HG02642 (cell line): ENCODE results near the gene ODC1.
"Not testable (repeated sequence)": the region's sequence is repeated elsewhere in the genome, so short reads cannot be mapped to it uniquely, and the experiment has no call there.

Source experiments
- ATAC-seq: cut with Tn5 transposase; IDR thresholded peaks from one replicate; pipeline ENCODE4 v1.9.1; 2021; ENCODE audit warnings: mild to moderate bottlenecking; ENCODE audit not compliant: unreplicated experiment, poor library complexity

Gene ODC1

GRCh38 chr2:10457846-10458598 is 9.9 kb upstream of the ODC1 start:
- ATAC-seq: no peak

DNA sequence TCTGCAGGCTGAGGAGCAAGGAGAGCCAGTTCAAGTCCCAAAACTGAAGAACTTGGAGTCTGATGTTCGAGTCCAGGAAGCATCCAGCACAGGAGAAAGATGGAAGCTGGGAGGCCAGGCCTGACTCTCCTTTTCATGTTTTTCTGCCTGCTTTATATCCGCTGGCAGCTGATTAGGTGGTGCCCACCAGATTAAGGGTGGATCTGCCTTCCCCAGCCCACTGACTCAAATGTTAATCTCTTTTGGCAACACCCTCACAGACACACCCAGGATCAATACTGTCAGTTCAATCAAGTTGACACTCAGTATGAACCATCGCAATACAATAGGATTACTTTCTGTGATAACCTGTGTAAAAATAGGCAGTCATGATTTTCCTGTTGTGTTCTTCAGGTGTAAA is 9.1 kb upstream of the ODC1 start:
- ATAC-seq: not testable (repeated sequence)

DNA sequence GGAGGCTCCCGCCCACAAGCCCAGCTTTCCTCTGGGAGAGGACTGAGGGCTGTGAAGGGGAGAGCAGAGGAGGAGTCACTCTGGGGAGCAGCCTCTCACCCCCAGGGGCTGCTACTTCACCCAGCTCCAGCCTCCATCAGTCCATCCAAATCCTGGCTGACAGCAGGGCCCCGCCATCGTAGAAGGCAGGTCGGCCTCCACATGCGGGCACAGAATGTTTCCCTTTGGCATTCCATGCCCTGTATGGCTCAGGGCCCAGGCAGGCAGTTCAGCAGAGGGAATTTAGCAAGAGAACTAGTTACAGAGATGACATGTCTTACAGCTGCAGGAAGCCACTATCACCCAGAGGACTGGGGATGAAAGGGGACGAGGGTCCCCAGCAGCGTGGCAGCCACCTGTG is 6.4 kb upstream of the ODC1 start:
- ATAC-seq: no peak

- ATAC-seq: no peak
Observed at GRCh38 chr2:10453905-10454298, 5.8 kb upstream of the ODC1 start.

DNA sequence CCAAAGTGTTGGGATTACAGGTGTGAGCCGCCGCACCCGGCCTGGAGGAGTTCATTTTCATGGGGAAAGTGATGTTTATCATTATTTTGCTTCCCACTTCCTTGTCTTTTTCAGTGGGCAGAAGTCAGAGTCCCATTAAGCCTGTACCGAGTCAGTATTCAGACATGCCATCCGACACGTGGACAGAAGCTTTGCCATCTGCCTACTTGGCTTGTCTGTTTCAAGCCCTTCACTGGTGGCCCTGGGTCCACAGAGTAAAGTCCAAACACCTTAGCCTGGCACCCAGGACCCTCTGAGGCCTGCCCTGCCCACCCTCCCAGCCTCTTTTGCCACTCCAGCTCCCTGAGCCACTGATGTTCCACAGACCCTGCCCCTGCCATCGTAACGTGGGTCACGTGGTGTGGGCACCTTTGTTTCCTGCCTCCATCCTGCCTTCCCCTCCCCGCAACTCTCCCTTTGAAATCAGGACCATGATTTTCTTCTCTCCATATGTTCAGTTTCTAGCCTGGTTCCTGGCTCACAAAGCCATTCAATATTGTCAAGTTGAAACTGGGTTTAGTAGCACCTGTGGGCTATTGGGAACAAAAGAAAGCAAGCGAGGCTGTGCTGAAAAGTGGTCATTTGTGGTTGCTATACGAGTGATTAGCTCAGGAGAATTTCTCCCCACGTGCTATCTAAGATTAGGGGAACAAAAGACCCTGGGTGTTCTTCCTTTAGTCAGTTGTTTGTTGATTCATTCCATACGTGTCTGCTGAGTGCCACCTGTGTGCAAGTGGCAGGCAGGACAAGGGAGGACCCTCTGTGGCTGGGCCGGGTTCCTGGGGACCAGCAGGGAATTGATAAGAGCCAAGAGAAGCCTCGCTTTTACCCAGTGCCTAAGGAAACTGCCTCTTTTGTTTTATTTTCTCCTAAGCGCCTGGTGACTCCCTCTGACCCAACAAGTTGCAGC is 5.1 kb upstream of the ODC1 start:
- no peak for ATAC-seq

- no peak for ATAC-seq
Observed at GRCh38 chr2:10452312-10452711, 4.2 kb upstream of the ODC1 start.

DNA sequence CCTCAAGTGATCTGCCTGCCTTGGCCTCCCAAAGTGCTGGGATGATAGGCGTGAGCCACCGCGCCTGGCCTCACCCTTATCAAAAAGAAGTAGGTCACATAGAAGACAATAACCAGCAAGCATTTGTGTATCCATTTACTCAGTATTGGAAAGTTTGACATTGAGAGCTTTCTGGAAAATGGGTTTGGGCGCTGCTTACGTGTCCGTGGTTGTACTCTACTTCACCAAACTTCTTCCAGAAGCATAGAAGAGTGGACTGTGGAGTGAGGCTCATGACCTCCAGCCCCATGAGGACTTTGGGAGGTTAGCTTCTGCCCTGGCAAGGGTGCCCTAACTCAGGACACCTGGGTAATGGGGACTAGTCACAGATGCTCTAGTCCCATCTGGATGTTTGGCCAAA is 3.7 kb upstream of the ODC1 start:
- ATAC-seq: no peak

DNA sequence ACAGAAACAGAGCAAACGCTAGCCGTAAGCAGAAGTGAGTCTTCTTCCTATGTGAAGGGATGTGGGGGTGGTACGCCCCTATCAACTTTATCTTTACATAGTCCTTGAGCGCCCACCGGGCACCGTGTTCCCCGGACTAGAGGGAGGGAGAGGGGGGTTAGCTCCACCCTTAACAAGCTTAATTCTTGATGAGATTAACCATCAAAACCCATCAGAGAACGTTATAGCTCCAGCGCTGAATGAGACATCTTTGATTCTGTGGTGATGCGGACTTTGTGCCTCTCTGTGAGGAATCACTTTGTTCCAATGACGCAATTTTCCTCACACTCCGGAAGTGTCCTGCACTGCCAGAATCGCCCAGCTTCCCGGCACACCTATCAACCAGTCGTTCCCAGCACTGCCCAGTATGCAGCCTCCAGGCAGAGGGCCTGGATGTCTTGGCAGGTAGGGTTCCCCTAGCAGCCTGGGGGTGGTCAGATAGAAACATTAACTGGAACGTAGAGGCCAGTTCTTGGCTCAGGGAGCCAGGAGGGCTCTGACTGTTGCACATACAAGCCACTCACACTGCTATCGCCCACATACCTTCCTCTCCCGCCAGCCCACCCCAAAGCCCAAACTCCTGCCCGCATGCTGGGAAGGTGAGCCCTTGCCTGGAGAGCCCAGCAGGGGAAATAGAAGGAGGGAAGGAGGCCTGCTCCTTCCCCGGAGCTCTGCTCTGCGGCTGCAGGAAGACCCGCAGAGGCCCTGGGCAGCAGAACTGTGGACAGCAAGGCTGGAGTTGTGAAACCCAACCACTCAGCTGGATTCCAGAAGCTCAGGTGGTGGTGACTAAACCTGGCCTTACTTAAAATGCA is 1.9 kb upstream of the ODC1 start:
- ATAC-seq: no peak

- no peak for ATAC-seq
Observed at GRCh38 chr2:10449486-10449831, 1.3 kb upstream of the ODC1 start.

- ATAC-seq: peak; percentile 66
Observed at GRCh38 chr2:10448576-10449485, 704 bp upstream of the ODC1 start.

- peak; percentile 28 for ATAC-seq
Observed at GRCh38 chr2:10447300-10447894, 730 bp downstream of the ODC1 start.

GRCh38 chr2:10446631-10447030 is 1.5 kb downstream of the ODC1 start:
- ATAC-seq: no peak

DNA sequence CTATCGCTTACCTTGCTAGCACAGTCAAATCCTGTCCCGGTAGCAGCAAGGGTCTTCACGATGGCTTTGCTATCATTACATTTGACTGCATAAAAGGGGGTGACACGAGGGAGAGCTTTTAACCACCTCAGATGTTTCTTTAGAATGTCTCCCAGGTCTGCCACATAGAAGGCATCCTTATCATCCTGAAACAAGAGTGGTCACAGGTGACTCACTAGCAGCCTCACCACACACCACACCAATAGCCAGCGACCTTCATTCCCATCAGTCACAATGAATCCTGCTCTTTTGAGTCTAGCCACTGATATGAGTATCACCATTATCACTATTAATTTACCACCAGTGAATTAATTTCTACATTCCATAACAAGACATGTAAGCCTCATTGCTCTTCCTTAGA is 3.7 kb downstream of the ODC1 start:
- ATAC-seq: no peak

DNA sequence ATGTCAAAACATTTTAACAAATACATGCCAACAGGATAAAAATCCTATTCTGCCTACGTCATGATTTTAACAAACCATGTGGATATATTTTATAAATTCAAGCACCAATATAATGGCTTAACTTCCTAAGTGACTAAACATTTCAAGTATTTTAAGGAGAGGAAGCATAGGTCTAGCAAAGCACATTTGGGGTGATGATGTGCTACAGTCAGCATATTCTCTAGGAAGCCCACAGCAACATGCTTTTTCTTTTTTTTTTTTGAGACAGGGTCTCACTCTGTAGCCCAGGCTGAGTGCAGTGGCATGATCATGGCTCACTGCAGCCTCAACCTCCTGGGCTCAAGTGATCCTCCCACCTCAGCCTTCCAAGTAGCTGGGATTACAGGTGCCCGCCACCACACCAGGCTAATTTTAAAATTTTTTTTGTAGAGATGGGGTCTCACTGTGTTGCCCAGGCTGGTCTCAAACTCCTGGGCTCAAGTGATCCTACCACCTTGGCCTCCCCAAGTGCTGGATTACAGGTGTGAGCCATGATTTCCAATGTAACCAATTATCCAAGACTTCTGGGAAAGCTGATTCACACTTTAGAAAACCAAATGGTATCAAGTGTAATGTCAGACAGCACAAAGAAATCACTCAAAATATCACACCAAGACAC is 5.5 kb downstream of the ODC1 start:
- not testable (repeated sequence) for ATAC-seq

- ATAC-seq: no peak
Observed at GRCh38 chr2:10441948-10442347, 6.2 kb downstream of the ODC1 start.

GRCh38 chr2:10440736-10441135 is 7.4 kb downstream of the ODC1 start:
- no peak for ATAC-seq

GRCh38 chr2:10439971-10440370 is 8.2 kb downstream of the ODC1 start:
- ATAC-seq: no peak

DNA sequence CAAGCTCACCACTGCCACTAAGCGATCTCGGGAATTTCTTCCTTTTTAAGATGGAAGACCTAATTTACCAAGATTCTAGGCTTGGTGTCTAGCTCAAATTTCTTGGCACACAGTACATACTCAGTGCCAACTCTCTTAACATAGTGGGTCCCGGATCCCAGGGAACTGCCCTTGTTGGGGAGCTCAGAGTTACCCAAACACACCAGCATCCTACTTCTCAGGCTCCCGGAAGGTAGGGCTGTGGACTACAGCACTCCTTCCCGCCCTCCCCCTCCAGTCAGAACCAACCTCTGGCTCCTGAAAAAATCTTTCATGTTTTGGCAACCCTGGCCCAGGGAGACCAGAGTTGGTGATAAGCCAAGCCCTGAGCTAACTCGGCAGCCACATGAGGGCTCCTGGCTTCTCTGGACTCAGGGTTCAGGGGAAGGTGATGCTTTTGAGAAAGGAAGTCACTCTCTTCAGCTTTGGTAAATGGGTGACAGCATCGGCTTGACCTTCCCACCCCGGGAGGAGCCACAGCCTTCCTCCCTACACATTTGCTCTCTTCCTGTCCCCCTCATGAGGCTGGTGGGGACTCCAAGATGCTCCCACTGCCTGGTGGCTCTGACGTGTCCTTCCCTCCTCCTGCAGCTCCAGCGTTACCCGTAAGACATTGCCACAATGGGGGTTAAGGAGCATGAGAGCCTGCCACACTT is 8.8 kb downstream of the ODC1 start:
- no peak for ATAC-seq
